GM19025 (cell line): Measurements from ENCODE around the gene DGKI.

Experiments used
- ATAC-seq: cut with Tn5 transposase; IDR thresholded peaks from one replicate; pipeline ENCODE4 v1.9.1; 2021; ENCODE audit warnings: mild to moderate bottlenecking, low read depth, moderate library complexity; ENCODE audit not compliant: unreplicated experiment

DGKI gene

DNA sequence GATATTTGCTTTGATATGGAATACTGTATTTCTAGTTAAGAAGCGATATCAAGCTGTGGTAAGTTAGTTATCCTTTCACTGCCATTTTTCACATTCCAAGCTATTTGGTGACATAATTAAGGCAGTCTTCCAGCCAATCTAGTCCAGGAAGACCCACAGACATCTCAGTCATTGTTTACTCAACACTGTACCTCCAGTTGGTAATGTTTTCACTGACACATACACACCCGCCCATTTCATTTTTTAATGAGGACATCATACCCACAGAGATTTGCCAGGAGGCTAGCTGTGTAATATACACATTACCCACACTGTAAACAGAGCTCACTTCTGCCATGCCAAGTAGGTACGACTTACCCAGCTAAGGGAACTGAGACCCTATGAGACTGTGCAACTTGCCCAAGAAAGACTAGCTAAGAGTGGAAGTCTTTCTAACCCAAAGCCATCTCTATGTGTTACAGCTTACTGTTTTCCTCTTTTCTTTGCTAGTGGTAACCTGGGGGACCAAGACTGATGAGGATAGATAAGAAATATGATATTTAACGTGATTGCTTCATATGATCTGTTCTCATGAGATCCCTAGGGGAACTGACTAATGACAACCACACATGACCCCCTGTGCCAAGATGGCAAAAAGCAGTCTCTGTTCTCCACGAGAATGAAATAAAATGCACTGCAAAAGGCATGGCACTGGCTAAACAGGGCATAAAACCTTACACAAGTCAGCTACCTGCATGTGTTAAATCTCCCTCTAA is 179.0 kb downstream of the DGKI start:
- ATAC-seq, result no peak

DNA sequence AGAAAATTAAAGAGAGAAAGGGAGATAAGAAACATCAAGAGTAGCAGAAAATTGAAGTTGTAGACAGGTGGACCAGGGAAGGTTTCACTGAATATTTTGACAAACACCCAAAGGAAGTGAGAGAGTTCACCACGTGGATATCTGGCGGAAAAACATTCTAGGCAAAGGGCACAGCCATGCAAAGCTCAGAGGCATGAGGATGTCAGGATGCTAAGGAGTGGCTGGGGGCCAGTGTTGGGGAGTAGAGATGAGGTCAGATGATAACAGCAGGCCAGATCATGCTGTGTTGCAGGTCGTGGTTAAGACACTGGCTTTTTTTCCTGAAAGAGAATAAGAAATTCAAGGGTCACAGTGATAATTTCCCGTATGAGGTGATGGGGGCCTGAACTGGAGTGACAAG is 181.9 kb downstream of the DGKI start:
- no peak for ATAC-seq

GRCh38 chr7:137661634-137662033 is 185.1 kb downstream of the DGKI start:
- no peak for ATAC-seq

- ATAC-seq, result no peak
Measured at GRCh38 chr7:137658190-137658900, 188.4 kb downstream of the DGKI start.

DNA sequence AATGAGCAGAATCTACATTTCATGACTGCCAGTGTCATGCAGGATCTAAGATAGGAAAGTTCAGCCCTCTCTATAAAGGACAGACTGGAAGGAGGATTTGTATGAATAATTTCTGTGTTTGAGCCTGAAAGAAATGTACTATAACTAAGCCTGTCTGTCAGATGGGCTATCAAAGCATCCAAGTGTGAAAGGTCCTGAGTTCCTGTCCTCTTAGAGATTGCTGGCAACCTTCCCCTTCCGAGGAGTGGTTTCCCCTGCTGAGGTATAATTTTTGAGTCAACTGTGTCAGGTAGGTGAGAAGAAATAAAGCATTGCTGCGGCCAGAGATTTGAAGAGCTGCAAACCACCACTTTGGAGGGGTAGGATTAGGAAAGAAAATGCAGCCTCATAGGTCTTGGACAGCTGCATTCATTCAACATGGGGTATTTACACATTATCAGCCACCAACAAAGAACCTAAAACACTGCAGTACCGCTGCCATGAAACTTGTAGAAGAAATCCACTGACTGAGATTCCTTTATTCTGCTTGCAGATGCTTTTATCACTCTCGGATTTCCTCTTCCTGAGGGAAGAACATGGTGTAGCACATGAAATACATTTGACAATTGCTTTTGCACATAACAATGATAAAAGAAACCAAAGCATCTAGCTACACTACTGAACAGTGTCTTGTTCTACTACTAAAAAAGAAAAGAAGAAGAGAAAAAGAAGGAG is 189.1 kb downstream of the DGKI start:
- no peak for ATAC-seq

GRCh38 chr7:137656850-137657232 is 189.9 kb downstream of the DGKI start:
- no peak for ATAC-seq

DNA sequence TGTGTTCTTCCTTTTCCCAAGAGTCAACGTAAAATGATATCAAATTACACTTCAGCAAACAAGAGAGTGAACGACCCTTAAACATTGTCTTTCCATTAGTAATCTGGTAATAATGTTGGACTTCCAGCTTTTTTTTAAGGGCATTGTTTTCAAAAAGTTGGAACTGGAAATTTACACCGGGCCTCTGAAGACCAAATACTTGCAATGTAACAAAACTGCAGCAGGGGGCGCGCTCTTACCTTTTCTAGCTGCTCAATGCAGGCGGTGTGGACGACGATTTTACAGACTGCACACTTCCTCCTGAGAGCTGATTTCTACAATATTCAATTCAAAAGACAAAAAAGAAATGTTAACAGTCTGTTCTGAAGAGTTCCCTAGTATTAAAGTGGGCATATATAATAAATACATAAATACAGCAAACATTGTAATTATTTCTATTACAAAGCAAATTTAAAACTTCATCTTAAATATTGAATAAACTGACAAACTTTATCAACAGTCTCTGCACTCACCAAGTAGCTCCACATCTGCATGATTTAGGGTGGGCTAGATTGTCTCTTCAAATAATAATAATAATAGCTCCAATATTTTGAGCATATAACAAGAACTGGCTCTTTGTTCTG is 190.4 kb downstream of the DGKI start:
- no peak for ATAC-seq

DNA sequence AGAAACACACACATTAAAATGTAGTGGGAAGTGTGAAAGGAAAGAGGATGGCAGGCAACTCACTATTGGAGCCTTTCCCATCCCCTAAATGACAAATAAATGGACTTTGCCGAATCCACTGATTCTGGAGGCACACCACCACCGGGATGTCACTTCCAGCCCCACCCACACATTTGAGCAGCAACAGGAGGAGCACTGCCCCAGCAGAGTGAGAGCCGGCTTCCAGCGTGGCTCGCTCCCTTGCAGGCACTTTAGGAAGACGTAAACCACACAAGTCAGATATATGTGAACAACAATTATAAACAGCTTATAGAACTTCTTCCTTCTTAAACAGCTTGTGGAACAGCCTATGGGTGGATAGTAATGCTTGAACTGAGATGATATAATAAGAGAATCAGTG is 191.0 kb downstream of the DGKI start:
- no peak for ATAC-seq

DNA sequence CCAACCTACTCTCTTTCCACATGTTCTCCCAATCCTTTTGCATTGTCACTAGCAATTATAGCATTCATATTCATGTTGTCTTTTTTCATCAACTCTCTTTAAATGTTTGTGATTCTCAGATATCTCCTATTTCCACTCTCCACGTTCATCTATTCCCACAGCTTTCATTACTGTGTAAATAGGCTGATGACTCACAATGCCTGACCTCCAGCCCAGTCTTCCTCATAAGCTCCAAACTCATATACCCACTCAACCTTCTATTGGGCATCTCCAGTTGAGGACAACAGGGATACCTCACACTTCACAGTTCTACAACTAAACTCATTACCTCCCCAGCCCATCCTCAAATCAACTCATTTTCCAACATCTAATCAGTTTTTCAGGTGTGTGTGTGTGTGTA is 194.1 kb downstream of the DGKI start:
- ATAC-seq, result no peak

DNA sequence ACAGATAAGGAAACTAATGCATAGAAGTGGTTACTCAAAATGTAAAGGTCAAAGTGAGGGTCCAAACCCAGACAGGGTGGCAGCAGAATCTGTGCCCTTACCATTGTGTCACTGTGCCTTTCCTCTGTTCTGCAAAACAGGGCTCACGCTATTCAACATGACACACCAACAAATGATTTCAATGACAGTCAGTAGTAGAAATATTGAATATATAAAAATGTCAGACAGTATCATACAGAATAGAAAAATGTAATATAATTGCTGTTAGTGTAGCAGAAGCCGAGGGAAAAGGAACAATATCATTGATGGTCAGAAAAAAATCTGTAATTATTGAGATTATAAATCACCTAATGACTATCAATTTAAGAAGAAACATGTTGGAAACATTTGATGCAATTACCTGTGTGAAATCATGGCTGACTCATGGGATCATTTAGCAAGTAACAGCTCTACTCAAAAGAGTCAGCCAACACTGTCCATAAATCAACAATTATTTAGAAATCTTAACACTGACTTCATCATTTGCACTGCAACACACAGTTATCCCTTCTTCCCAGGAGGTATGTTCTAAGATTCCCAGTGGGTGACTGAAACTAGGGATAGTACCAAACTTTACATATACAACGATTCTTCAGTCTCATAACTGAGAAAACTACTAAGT is 198.7 kb downstream of the DGKI start:
- ATAC-seq, result no peak

GRCh38 chr7:137642472-137642871 is 204.3 kb downstream of the DGKI start:
- ATAC-seq, result no peak

DNA sequence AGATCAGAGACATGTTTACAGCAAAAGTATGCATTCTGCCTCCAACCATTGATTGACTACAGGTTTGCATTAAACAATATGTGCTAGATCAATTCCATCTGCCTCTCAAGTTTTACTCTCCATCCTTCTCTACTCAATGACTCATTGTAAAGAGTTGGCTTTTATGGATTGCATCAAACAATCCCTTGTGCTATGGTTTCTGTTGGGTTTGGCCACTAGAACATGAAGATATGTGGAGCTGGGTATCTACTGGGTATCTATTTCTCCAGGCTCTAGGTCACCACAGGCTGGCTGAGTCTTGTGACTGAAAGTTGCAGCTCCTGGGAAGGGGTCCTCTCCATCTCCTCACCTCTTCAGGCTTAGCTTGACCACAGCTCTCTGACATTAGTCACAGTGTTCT is 204.7 kb downstream of the DGKI start:
- ATAC-seq, result no peak

DNA sequence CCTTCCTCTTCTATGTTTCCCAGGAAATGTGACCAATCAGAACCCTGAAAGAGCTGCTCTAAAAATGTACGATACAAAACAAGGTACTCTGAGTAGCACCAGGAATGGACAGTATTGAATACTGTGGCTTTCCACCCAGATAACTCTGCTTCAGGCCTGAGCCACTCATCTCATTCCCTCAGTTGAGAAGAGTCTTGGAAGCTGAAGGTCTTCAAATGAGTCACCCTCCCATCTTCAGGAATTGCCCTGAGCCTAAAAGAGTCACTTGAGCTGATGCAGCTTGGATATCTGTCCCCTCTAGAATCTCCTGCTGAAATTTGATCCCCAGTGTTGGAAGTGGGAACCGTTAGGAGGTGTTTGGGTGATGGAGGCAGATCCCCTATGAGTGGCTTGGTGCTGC is 210.4 kb downstream of the DGKI start:
- ATAC-seq, result no peak

- no peak for ATAC-seq
Measured at GRCh38 chr7:137635874-137636273, 210.9 kb downstream of the DGKI start.

DNA sequence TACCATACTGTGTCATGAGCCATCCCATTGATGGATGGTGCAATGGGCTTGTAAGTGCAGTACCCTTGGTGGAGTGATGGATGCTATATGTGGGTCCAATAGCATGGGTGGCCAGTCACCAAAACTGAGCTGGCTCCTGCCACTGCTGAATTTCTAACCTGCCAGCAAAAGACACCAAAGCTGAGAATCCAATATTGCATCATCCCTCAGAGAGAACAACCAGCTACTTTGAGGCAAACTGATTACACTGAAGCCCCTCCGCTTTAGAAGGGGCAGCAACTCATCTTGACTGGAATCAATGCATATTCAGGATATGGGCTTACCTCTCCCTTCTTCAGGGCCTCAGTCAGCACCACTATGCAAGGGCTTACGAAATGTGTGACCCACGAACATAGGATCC is 211.6 kb downstream of the DGKI start:
- no peak for ATAC-seq

DNA sequence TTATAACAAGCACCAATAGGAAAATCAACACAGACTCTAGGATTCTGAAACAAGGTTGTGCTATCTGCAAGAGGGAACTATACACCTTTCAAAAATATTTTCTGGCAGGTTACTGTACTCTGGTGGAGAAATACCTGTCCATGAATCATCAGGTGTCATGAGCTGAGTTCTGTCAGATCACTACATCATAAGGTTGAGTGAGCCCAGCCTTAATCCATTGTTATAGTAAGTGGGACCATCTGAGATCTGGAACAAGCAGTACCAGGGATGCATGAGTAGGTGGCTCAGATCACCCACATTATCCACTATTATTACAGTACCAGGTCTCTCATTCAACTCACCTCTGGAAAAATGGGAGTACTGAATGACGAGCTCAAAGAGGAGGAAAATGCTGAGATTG is 212.4 kb downstream of the DGKI start:
- no peak for ATAC-seq

DNA sequence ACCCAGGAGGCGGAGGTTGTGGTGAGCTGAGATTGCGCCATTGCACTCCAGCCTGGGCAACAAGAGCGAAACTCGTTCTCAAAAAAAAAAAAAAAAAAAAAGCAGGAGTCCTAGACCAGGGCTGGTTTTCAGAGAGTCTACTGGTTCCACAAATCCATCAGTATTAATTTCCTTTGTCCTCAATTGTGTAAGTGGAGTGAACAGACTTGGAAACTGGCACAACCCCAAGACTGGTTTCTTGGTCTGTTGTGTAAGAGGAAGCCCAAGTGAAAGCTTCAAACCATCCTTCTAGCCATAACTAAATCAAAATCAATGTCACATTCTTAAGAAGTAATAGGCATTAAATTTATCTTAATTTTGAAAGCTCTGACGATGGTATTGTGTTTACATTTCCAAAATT is 213.6 kb downstream of the DGKI start:
- no peak for ATAC-seq

- no peak for ATAC-seq
Measured at GRCh38 chr7:137628216-137628615, 218.6 kb downstream of the DGKI start.

DNA sequence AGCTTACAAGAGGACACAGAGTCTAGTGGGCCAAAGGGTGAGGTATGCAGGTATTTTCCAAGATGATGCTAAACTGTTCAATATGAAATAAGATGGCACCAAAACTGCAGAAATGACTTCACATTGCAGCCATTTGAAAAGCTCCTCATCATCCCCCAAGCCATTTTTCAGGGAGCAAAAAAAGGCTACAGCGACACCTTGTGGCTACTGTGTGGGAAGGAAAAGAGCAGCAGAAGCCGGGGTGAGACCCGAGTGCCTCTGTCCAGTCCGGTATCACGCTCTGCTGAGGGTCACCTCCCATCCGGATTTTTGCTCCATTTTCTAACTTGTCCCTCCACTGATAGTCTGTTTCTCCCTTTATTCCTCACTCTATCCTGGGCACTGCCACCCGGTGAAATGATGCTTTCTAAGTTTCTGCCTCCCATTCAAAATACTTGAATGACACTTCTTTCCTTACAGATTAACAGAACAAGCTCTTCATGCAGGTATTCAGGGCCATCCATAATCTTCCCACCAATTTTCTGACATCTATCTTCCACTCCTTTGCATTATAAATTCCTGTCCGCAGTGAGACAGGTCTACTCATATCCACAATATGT is 220.2 kb downstream of the DGKI start:
- ATAC-seq, result no peak

DNA sequence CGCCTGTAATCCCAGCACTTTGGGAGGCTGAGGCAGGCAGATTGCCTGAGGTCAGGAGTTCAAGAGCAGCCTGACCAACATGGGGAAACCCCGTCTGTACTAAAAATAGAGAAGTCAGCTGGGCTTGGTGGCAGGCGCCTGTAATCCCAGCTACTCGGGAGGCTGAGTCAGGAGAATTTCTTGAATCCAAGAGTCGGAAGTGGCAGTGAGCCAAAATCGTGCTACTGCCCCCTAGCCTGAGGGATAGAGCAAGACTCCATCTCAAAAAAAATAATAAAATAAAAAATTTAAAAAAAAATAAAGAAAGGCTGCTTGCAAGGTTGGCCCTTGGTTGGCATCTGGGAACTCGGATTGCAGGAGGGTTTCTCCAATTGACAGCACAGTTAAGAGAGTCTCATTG is 221.6 kb downstream of the DGKI start:
- no peak for ATAC-seq
